ENCODE data around the gene INTS3.

Gene INTS3

DNA sequence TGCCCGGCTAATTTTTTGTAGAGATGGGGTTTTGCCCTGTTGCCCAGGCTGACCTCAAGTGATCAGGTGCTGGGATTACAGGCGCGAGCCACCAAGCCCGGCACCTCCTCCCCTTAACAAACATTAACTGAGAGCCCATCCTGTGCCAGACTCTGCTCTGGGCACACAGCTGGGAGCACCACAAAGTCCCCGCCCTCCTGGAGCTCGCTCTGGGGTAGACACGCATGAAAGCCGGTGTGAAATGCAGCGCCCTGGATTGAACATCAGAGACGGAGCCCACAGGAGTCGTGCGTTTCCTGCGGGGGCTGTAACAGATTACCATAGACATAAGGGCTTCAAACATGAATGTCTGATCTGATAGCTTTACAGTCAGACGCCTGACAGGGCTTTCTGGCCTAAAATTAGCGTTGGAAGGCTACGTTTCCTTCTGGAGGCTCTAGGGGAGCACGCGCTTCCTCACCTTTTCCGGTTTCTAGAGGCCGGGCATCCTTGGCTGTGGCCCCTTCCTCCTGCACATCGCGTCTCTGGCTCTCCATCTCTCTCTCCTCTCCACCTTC lies 61.7 kb downstream of the INTS3 start:
- TF ChIP-seq, protein P1, sequence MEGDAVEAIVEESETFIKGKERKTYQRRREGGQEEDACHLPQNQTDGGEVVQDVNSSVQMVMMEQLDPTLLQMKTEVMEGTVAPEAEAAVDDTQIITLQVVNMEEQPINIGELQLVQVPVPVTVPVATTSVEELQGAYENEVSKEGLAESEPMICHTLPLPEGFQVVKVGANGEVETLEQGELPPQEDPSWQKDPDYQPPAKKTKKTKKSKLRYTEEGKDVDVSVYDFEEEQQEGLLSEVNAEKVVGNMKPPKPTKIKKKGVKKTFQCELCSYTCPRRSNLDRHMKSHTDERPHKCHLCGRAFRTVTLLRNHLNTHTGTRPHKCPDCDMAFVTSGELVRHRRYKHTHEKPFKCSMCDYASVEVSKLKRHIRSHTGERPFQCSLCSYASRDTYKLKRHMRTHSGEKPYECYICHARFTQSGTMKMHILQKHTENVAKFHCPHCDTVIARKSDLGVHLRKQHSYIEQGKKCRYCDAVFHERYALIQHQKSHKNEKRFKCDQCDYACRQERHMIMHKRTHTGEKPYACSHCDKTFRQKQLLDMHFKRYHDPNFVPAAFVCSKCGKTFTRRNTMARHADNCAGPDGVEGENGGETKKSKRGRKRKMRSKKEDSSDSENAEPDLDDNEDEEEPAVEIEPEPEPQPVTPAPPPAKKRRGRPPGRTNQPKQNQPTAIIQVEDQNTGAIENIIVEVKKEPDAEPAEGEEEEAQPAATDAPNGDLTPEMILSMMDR (IDR thresholded peaks at IDR 0.05; ENCODE audit: low read depth, low read length, missing control alignments) = no peak
- DNase-seq (ENCODE audit: extremely low read depth, low read depth) = no peak
- no peak overlapping the region for H3K4me3 ChIP-seq (replicated peaks; ENCODE audit: low read depth, low read length)

DNA sequence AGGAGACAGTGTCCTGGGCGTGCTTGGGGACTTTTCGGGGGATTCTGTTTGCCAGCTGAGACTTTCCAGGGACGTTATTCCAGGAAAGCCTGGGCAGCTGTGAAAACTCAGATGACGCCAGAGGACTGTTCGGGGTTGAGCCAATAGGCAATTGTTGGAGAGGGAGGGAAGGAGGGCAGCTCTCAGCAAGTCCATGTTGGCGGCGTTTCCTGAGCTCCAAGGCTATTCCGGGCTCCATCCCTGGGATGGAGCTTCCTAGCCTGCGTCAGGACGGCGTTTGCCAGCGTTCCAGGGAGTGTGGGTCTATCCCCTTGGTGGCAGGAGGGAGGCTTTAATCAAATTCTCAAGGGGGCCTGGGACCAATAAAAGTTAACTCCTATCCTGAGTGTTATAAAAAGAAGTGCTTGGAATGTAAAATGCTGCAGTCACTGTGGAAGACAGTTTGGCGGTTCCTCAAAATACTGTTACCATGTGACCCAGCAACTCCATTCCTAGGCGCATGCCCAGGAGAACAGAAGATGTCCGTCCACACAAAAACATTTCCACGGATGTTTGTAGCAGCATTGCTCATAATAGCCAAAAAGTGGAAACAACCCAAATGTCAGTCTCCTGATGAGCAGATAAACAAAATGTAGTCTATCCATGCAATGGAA lies 62.6 kb downstream of the INTS3 start:
- TF ChIP-seq, protein P1 (IDR thresholded peaks at IDR 0.05; ENCODE audit: low read depth, low read length, missing control alignments) = no peak
- DNase-seq (ENCODE audit: extremely low read depth, low read depth) = no peak
- H3K4me3 ChIP-seq (replicated peaks; ENCODE audit: low read depth, low read length) = no peak overlapping the region

DNA sequence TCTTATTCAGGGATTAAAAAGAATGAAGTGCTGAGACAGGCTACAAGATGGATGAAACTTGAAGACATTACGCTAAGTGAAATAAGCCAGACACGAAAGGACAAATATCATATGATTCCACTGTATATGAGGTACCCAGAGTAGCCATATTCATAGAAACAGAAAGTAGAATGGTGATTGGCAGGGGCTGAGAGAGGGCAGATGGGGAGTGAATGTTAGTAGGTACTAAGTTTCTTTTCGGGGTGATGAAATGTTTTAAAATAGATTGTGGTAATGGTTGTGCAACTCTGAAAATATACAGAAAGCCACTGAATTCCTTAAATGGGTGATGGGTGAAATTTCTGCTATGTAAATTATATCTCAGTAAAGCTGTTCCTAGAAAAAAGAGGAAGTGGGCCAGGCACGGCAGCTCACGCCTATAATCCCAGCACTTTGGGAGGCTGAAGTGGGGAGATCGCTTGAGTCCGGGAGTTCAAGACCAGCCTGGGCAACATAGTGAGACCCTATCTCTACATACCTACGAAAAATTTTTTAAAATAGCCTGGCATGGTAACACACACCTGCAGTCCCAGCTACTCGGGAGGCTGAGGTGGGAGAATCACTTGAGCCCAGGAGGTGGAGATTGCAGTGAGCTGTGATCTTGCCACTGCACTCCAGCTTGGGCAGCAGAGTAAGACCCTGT lies 63.3 kb downstream of the INTS3 start:
- TF ChIP-seq, protein P1 (IDR thresholded peaks at IDR 0.05; ENCODE audit: low read depth, low read length, missing control alignments) = no peak
- DNase-seq (ENCODE audit: extremely low read depth, low read depth) = no peak
- H3K4me3 ChIP-seq (replicated peaks; ENCODE audit: low read depth, low read length) = no peak overlapping the region

DNA sequence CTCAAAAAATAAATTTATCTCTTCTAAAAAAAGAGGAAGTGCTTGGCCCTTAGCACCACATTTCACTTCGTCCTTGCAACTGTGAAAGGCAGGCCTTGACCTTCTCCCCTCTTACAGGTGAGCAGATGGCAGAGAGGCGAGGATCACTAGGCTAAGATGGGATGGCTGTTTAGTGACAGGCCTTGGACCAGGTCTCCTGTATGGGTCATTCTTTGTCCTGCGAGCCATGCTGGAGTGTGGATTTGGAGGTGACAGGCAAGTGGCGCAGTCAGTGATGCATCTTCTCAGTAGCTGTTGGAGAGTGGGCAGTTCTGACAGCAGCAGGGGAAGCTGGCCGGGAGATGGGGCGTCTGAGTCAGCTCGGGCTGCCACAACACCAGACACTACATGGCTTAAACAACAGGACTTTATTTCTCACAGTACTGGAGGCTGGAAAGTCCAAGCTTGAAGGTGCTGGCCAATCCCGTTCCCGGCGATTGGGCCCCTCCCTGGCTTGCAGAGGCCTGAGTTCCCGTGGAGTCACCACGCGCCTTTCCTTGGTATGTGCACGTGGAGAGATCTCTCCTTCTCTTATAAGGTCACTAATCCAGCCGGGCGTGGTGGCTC lies 63.9 kb downstream of the INTS3 start:
- TF ChIP-seq, protein P1 (IDR thresholded peaks at IDR 0.05; ENCODE audit: low read depth, low read length, missing control alignments) = no peak
- no peak for DNase-seq (ENCODE audit: extremely low read depth, low read depth)
- H3K4me3 ChIP-seq (replicated peaks; ENCODE audit: low read depth, low read length) = no peak overlapping the region

DNA sequence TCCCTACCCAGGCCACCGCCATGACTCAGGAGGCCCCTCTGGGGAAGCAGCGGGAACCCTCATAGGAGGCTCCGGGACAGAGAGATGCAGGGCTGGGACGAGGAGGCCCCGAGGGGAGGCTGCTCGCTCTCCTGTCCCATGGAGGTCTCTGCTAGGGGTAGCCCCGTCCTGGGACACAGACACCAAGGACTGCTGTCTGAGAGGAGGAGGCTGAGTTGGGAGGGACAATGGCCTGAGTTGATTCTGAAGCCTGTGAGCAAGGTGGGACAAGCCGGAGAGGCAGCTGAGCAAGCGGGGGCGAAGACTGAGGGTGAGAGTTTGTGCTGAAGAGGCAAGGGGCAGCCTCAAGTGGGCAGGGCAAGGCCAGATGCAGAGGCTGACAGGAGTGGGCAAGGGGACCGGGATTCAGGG lies 64.8 kb downstream of the INTS3 start:
- no peak overlapping the region for H3K4me3 ChIP-seq (replicated peaks; ENCODE audit: low read depth, low read length)
- TF ChIP-seq, protein P1 (IDR thresholded peaks at IDR 0.05; ENCODE audit: low read depth, low read length, missing control alignments) = no peak
- DNase-seq (ENCODE audit: extremely low read depth, low read depth) = no peak

DNA sequence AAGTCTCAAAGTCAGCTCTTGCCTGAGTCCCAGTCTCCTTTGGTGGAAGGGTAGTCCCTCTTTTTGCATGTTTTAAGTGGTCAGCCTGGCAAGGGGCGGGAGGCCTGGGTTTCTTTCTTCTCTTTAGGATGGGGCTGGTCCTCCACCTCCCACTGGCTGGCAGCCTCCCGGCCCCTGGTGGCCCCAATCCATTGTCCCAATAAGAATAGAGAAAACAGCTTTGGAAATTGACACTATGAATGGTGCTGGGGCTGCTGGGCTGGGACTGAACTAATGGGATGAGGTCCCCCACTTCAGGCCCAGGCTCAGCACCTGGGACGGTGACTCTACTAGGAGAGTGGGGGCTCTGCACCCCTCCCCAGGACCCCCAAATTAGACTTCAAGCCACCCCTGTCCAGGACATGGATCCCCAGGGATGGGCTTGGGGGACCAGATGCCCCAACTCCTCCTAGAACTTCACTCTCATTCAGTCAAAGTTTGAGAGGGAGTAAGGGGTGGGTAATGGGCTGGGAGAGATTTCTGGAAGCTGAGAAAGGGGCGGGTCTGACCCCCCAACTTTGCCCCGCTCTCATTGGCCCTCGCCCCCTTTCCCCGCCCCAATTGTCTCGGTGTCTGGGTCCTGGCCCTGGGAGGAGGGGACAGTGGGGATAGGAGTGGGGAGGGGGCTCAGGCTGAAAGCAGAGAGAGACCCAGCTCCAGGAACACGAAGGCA lies 65.6 kb downstream of the INTS3 start:
- TF ChIP-seq, protein P1 (IDR thresholded peaks at IDR 0.05; ENCODE audit: low read depth, low read length, missing control alignments) = no peak
- no peak overlapping the region for H3K4me3 ChIP-seq (replicated peaks; ENCODE audit: low read depth, low read length)
- DNase-seq (ENCODE audit: extremely low read depth, low read depth) = no peak

Measured in HFF-Myc (cell line).